Liver (tissue), 9 donors: Measurements from ENCODE around the gene TTC33. TPM values are rescaled to one million over a fixed set of nuclear protein-coding genes. Genes with fewer than 3 reads are reported as not detected.
A peak's percentile ranks its signal among the peaks of the same experiment; 100 is the strongest.

Experiments
- DNase-seq: peaks from one replicate; pipeline ENCODE4 v3.0.0-alpha.2; 2017; ENCODE audit warnings: low spot score
- H3K27ac ChIP-seq, 2 donors: one replicate each; pipeline ENCODE4 v1.7.0; 2013; ENCODE audit warnings: inconsistent platforms in 2 of 2, low read length in 2 of 2, control low read depth in 1 of 2, low read depth in 1 of 2, mild to moderate bottlenecking in 1 of 2
- H3K27me3 ChIP-seq, 4 donors: one replicate each; pipeline versions ENCODE4 v1.6.1 to v1.7.0; 2013; ENCODE audit warnings: low read length in 3 of 4, inconsistent platforms in 1 of 4, mild to moderate bottlenecking in 1 of 4, moderate library complexity in 1 of 4; ENCODE audit not compliant: control insufficient read depth in 4 of 4, insufficient read depth in 4 of 4
- H3K36me3 ChIP-seq, 4 donors: one replicate each; pipeline versions ENCODE4 v1.6.1 to v1.7.0; 2013; ENCODE audit warnings: low read length in 3 of 4, mild to moderate bottlenecking in 3 of 4, low read depth in 1 of 4, moderate library complexity in 1 of 4; ENCODE audit not compliant: control insufficient read depth in 4 of 4, insufficient read depth in 3 of 4
- H3K4me1 ChIP-seq, 4 donors: one replicate each; pipeline versions ENCODE4 v1.6.1 to v1.7.0; 2013; ENCODE audit warnings: low read length in 3 of 4, mild to moderate bottlenecking in 3 of 4, moderate library complexity in 1 of 4; ENCODE audit not compliant: control insufficient read depth in 4 of 4, insufficient read depth in 4 of 4
- H3K4me3 ChIP-seq, 3 donors: one replicate each; pipeline versions ENCODE4 v1.6.1 to v1.7.0; 2013; ENCODE audit warnings: low read length in 3 of 3, control low read depth in 1 of 3, low read depth in 1 of 3, mild to moderate bottlenecking in 1 of 3
- H3K9ac ChIP-seq, 2 donors: one replicate each; pipeline ENCODE4 v1.7.0; 2013; ENCODE audit warnings: low read length in 2 of 2, mild to moderate bottlenecking in 2 of 2, moderate library complexity in 2 of 2, control low read depth in 1 of 2, low read depth in 1 of 2
- H3K9me3 ChIP-seq, 4 donors: one replicate each; pipeline versions ENCODE4 v1.6.1 to v1.7.0; 2013; ENCODE audit warnings: low read length in 3 of 4; ENCODE audit not compliant: control insufficient read depth in 4 of 4
- ATF3 ChIP-seq: IDR thresholded peaks from 2 replicates; pipeline ENCODE4 v1.6.1; 2016; ENCODE audit warnings: antibody characterized with exemption
- CTCF ChIP-seq: fragments of 150-350 bp; IDR thresholded peaks from 2 replicates; pipeline ENCODE4 v1.5.1; 2017; ENCODE audit warnings: improper control_type of control experiment, low read depth, low read length; ENCODE audit not compliant: missing input control
- EGR1 ChIP-seq, 2 donors: IDR thresholded peaks; 2 replicates each; pipeline ENCODE4 v1.6.1; 2016 to 2018; ENCODE audit warnings: antibody characterized with exemption in 2 of 2, low read depth in 2 of 2
- FOXA2 ChIP-seq: IDR thresholded peaks from 2 replicates; pipeline ENCODE4 v1.6.1; 2016; ENCODE audit warnings: antibody characterized with exemption
- GABPA ChIP-seq, 2 donors: IDR thresholded peaks in 1 of 2; conservative IDR thresholded peaks in 1 of 2; 2 replicates each; pipeline ENCODE4 v1.6.1; 2016; ENCODE audit warnings: antibody characterized with exemption in 2 of 2, mild to moderate bottlenecking in 1 of 2, moderate library complexity in 1 of 2
- HNF4A ChIP-seq, 2 donors: conservative IDR thresholded peaks; 2 replicates each; pipeline ENCODE4 v1.6.1; 2016; ENCODE audit warnings: antibody characterized with exemption in 2 of 2, mild to moderate bottlenecking in 2 of 2
- HNF4G ChIP-seq: IDR thresholded peaks from 2 replicates; pipeline ENCODE4 v1.6.1; 2016; ENCODE audit warnings: antibody characterized with exemption
- JUND ChIP-seq, 2 donors: IDR thresholded peaks; 2 replicates each; pipeline ENCODE4 v1.6.1; 2016; ENCODE audit warnings: antibody characterized with exemption in 2 of 2
- MAX ChIP-seq: IDR thresholded peaks from 2 replicates; pipeline ENCODE4 v1.6.1; 2016; ENCODE audit warnings: antibody characterized with exemption
- NR2F2 ChIP-seq: IDR thresholded peaks from 2 replicates; pipeline ENCODE4 v1.6.1; 2016; ENCODE audit warnings: antibody characterized with exemption
- RAD21 ChIP-seq, 2 donors: IDR thresholded peaks; 2 replicates each; pipeline ENCODE4 v1.6.1; 2016; ENCODE audit warnings: antibody characterized with exemption in 2 of 2, mild to moderate bottlenecking in 2 of 2
- REST ChIP-seq: IDR thresholded peaks from 2 replicates; pipeline ENCODE4 v1.6.1; 2016; ENCODE audit warnings: antibody characterized with exemption, mild to moderate bottlenecking
- RXRA ChIP-seq, 2 donors: IDR thresholded peaks; 2 replicates each; pipeline ENCODE4 v1.6.1; 2017 to 2018; ENCODE audit warnings: antibody characterized with exemption in 2 of 2, mild to moderate bottlenecking in 1 of 2
- SP1 ChIP-seq: IDR thresholded peaks from 2 replicates; pipeline ENCODE4 v1.6.1; 2018; ENCODE audit warnings: antibody characterized with exemption, mild to moderate bottlenecking
- TAF1 ChIP-seq: conservative IDR thresholded peaks from 2 replicates; pipeline ENCODE4 v1.6.1; 2016; ENCODE audit warnings: antibody characterized with exemption, mild to moderate bottlenecking
- YY1 ChIP-seq: IDR thresholded peaks from 2 replicates; pipeline ENCODE4 v1.6.1; 2016; ENCODE audit warnings: antibody characterized with exemption, mild to moderate bottlenecking
- ZBTB33 ChIP-seq: IDR thresholded peaks from 2 replicates; pipeline ENCODE4 v1.6.1; 2016; ENCODE audit warnings: antibody characterized with exemption
- WGBS: extraction: QIAGEN DNeasy Blood & Tissue Kit; methylation state at CpG from one replicate; pipeline ENCODE4 v1.1.7; 2013; 5-methylcytosine and 5-hydroxymethylcytosine counted together
- polyA plus RNA-seq, 2 donors: library from polyadenylated mRNA; stranded (reverse) in 1 of 2; unstranded in 1 of 2; fragments of 200-250 nt in 1 of 2; fragments of >200 nt in 1 of 2; fragmentation: Nextera tagmentation in 1 of 2; extraction: Ambion mirVana in 1 of 2; gene quantifications; one replicate each; pipeline versions ENCODE4 v1.2.1 to v1.2.3, GENCODE V29; 2013 to 2015
- total RNA-seq, 2 donors: library from RNA; depleted of rRNA; stranded (reverse); fragments of >200 nt; gene quantifications; one replicate each; pipeline ENCODE4 v1.2.3, GENCODE V29; 2014
- donor health status: healthy.
- donor health status: healthy.
- donor health status: healthy.
- donor health status: healthy.
- donor health status: healthy.

The TTC33 gene
- total and polyA plus RNA-seq, 4 donors = 4.3 to 12.0 (median 7.6) TPM

GRCh38 chr5:40757400-40757799 is 1.6 kb upstream of the TTC33 start:
- TF ChIP-seq SP1 (no peak), HNF4G (no peak), RXRA (IDR thresholded peaks at IDR 0.05) (no peak), REST (no peak), ATF3 (no peak), HNF4A (conservative IDR thresholded peaks at IDR 0.05) (no peak), EGR1 (IDR thresholded peaks at IDR 0.05; ENCODE audit: low read depth in 2 of 2) (no peak), CTCF (no peak), TAF1 (no peak), FOXA2 (no peak), JUND (IDR thresholded peaks at IDR 0.05) (no peak), GABPA (IDR thresholded peaks at IDR 0.05 in 1 of 2, conservative IDR thresholded peaks at IDR 0.05 in 1 of 2) (no peak), RAD21 (IDR thresholded peaks at IDR 0.05) (no peak), YY1 (no peak), MAX (no peak), NR2F2 (no peak), ZBTB33 (no peak)
- no peaks in the 10 kb centered on the region for H3K27me3 ChIP-seq
- no peaks in the 10 kb centered on the region for H3K9me3 ChIP-seq
- peaks cover 1 to 9% (median 6%) of the 10 kb centered on the region in 4 donors for H3K36me3 ChIP-seq
- 98% methylated on average over 2 of the region's 2 CpGs for WGBS
- peaks cover 0 to 16% (median 9%) of the 10 kb centered on the region in 4 donors for H3K4me1 ChIP-seq
- no peak overlapping the region for H3K27ac ChIP-seq
- H3K4me3 ChIP-seq = no peak overlapping the region
- H3K9ac ChIP-seq = no peak overlapping the region
- DNase-seq = no peak

GRCh38 chr5:40755093-40755406 is 711 bp downstream of the TTC33 start:
- H3K9ac ChIP-seq = peak overlapping the region; percentile 93 to 99
- WGBS = under 1% methylated on average over 11 of the region's 11 CpGs
- peaks cover 0 to 18% (median 9%) of the 10 kb centered on the region in 4 donors for H3K4me1 ChIP-seq
- H3K9me3 ChIP-seq = no peaks in the 10 kb centered on the region
- peak; percentile 65 for DNase-seq
- peak; percentile 66 for TF ChIP-seq TAF1
- TF ChIP-seq CTCF = peak; percentile 55
- no peak for TF ChIP-seq ATF3
- peak; percentile 77 to 83 for TF ChIP-seq RAD21 (IDR thresholded peaks at IDR 0.05)
- H3K4me3 ChIP-seq = peak overlapping the region; percentile 68 to 98 (median 97)
- H3K27me3 ChIP-seq = no peaks in the 10 kb centered on the region
- H3K27ac ChIP-seq = peak overlapping the region; percentile 87 to 91
- H3K36me3 ChIP-seq = peaks cover 0 to 2% (median 2%) of the 10 kb centered on the region in 4 donors
